Measurements from ENCODE around the gene NBDY.

Gene NBDY

GRCh38 chrX:56783450-56783831 is 54.4 kb downstream of the NBDY start:
- Histone ChIP-seq H3K36me3 (ENCODE audit: control insufficient read depth, insufficient read depth, low read length) (no peaks in the 10 kb centered on the region), H3K27ac (ENCODE audit: low read depth, low read length) (peak overlapping the region; percentile 84), H3K27me3 (ENCODE audit: control insufficient read depth, insufficient read depth, low read length) (no peaks in the 10 kb centered on the region), H3K9ac (ENCODE audit: low read length) (no peak overlapping the region), H3K4me3 (ENCODE audit: low read length) (peak overlapping the region; percentile 35), H3K4me1 (ENCODE audit: control insufficient read depth, insufficient read depth, low read length) (peaks cover 2% of the 10 kb centered on the region)

GRCh38 chrX:56783996-56784620 is 55.1 kb downstream of the NBDY start:
- Histone ChIP-seq H3K9ac (ENCODE audit: low read length) (no peak overlapping the region), H3K4me1 (ENCODE audit: control insufficient read depth, insufficient read depth, low read length) (peaks cover 2% of the 10 kb centered on the region), H3K27me3 (ENCODE audit: control insufficient read depth, insufficient read depth, low read length) (no peaks in the 10 kb centered on the region), H3K27ac (ENCODE audit: low read depth, low read length) (no peak overlapping the region), H3K36me3 (ENCODE audit: control insufficient read depth, insufficient read depth, low read length) (no peaks in the 10 kb centered on the region), H3K4me3 (ENCODE audit: low read length) (peak overlapping the region; percentile 35)

GRCh38 chrX:56784666-56785065 is 55.6 kb downstream of the NBDY start:
- H3K4me1 ChIP-seq (ENCODE audit: control insufficient read depth, insufficient read depth, low read length) = peaks cover 2% of the 10 kb centered on the region
- no peaks in the 10 kb centered on the region for H3K27me3 ChIP-seq (ENCODE audit: control insufficient read depth, insufficient read depth, low read length)
- H3K9ac ChIP-seq (ENCODE audit: low read length) = no peak overlapping the region
- no peak overlapping the region for H3K4me3 ChIP-seq (ENCODE audit: low read length)
- no peak overlapping the region for H3K27ac ChIP-seq (ENCODE audit: low read depth, low read length)
- H3K36me3 ChIP-seq (ENCODE audit: control insufficient read depth, insufficient read depth, low read length) = no peaks in the 10 kb centered on the region

GRCh38 chrX:56785442-56785841 is 56.4 kb downstream of the NBDY start:
- Histone ChIP-seq H3K9ac (ENCODE audit: low read length) (no peak overlapping the region), H3K27ac (ENCODE audit: low read depth, low read length) (no peak overlapping the region), H3K4me1 (ENCODE audit: control insufficient read depth, insufficient read depth, low read length) (peaks cover 2% of the 10 kb centered on the region), H3K4me3 (ENCODE audit: low read length) (no peak overlapping the region), H3K27me3 (ENCODE audit: control insufficient read depth, insufficient read depth, low read length) (no peaks in the 10 kb centered on the region), H3K36me3 (ENCODE audit: control insufficient read depth, insufficient read depth, low read length) (no peaks in the 10 kb centered on the region)

GRCh38 chrX:56786889-56787733 is 58.1 kb downstream of the NBDY start:
- H3K4me1 ChIP-seq (ENCODE audit: control insufficient read depth, insufficient read depth, low read length) = peaks cover 2% of the 10 kb centered on the region
- no peak overlapping the region for H3K9ac ChIP-seq (ENCODE audit: low read length)
- H3K27ac ChIP-seq (ENCODE audit: low read depth, low read length) = no peak overlapping the region
- H3K4me3 ChIP-seq (ENCODE audit: low read length) = no peak overlapping the region
- no peaks in the 10 kb centered on the region for H3K27me3 ChIP-seq (ENCODE audit: control insufficient read depth, insufficient read depth, low read length)
- H3K36me3 ChIP-seq (ENCODE audit: control insufficient read depth, insufficient read depth, low read length) = no peaks in the 10 kb centered on the region

- no peak overlapping the region for H3K27ac ChIP-seq (ENCODE audit: low read depth, low read length)
- H3K9ac ChIP-seq (ENCODE audit: low read length) = no peak overlapping the region
- no peaks in the 10 kb centered on the region for H3K27me3 ChIP-seq (ENCODE audit: control insufficient read depth, insufficient read depth, low read length)
- peaks cover under 1% of the 10 kb centered on the region for H3K4me1 ChIP-seq (ENCODE audit: control insufficient read depth, insufficient read depth, low read length)
- no peak overlapping the region for H3K4me3 ChIP-seq (ENCODE audit: low read length)
- H3K36me3 ChIP-seq (ENCODE audit: control insufficient read depth, insufficient read depth, low read length) = no peaks in the 10 kb centered on the region
Observed at GRCh38 chrX:56787734-56788152, 58.7 kb downstream of the NBDY start.

GRCh38 chrX:56788229-56788628 is 59.2 kb downstream of the NBDY start:
- Histone ChIP-seq H3K9ac (ENCODE audit: low read length) (no peak overlapping the region), H3K36me3 (ENCODE audit: control insufficient read depth, insufficient read depth, low read length) (no peaks in the 10 kb centered on the region), H3K27ac (ENCODE audit: low read depth, low read length) (peak overlapping the region; percentile 48), H3K4me3 (ENCODE audit: low read length) (peak overlapping the region; percentile 11), H3K4me1 (ENCODE audit: control insufficient read depth, insufficient read depth, low read length) (no peaks in the 10 kb centered on the region), H3K27me3 (ENCODE audit: control insufficient read depth, insufficient read depth, low read length) (no peaks in the 10 kb centered on the region)

- Histone ChIP-seq H3K27me3 (ENCODE audit: control insufficient read depth, insufficient read depth, low read length) (no peaks in the 10 kb centered on the region), H3K4me3 (ENCODE audit: low read length) (peak overlapping the region; percentile 11), H3K4me1 (ENCODE audit: control insufficient read depth, insufficient read depth, low read length) (no peaks in the 10 kb centered on the region), H3K36me3 (ENCODE audit: control insufficient read depth, insufficient read depth, low read length) (no peaks in the 10 kb centered on the region), H3K9ac (ENCODE audit: low read length) (no peak overlapping the region), H3K27ac (ENCODE audit: low read depth, low read length) (peak overlapping the region; percentile 48)
Observed at GRCh38 chrX:56788717-56789122, 59.7 kb downstream of the NBDY start.

- H3K4me1 ChIP-seq (ENCODE audit: control insufficient read depth, insufficient read depth, low read length) = no peaks in the 10 kb centered on the region
- H3K27me3 ChIP-seq (ENCODE audit: control insufficient read depth, insufficient read depth, low read length) = no peaks in the 10 kb centered on the region
- no peak overlapping the region for H3K27ac ChIP-seq (ENCODE audit: low read depth, low read length)
- H3K36me3 ChIP-seq (ENCODE audit: control insufficient read depth, insufficient read depth, low read length) = no peaks in the 10 kb centered on the region
- H3K9ac ChIP-seq (ENCODE audit: low read length) = no peak overlapping the region
- no peak overlapping the region for H3K4me3 ChIP-seq (ENCODE audit: low read length)
Observed at GRCh38 chrX:56789518-56790070, 60.6 kb downstream of the NBDY start.

- Histone ChIP-seq H3K27me3 (ENCODE audit: control insufficient read depth, insufficient read depth, low read length) (no peaks in the 10 kb centered on the region), H3K27ac (ENCODE audit: low read depth, low read length) (no peak overlapping the region), H3K9ac (ENCODE audit: low read length) (no peak overlapping the region), H3K4me3 (ENCODE audit: low read length) (no peak overlapping the region), H3K36me3 (ENCODE audit: control insufficient read depth, insufficient read depth, low read length) (no peaks in the 10 kb centered on the region), H3K4me1 (ENCODE audit: control insufficient read depth, insufficient read depth, low read length) (no peaks in the 10 kb centered on the region)
Observed at GRCh38 chrX:56790778-56791177, 61.7 kb downstream of the NBDY start.

- Histone ChIP-seq H3K27ac (ENCODE audit: low read depth, low read length) (no peak overlapping the region), H3K4me1 (ENCODE audit: control insufficient read depth, insufficient read depth, low read length) (no peaks in the 10 kb centered on the region), H3K27me3 (ENCODE audit: control insufficient read depth, insufficient read depth, low read length) (no peaks in the 10 kb centered on the region), H3K9ac (ENCODE audit: low read length) (no peak overlapping the region), H3K4me3 (ENCODE audit: low read length) (no peak overlapping the region), H3K36me3 (ENCODE audit: control insufficient read depth, insufficient read depth, low read length) (no peaks in the 10 kb centered on the region)
Observed at GRCh38 chrX:56791456-56791855, 62.4 kb downstream of the NBDY start.

- Histone ChIP-seq H3K9ac (ENCODE audit: low read length) (no peak overlapping the region), H3K27me3 (ENCODE audit: control insufficient read depth, insufficient read depth, low read length) (no peaks in the 10 kb centered on the region), H3K36me3 (ENCODE audit: control insufficient read depth, insufficient read depth, low read length) (no peaks in the 10 kb centered on the region), H3K27ac (ENCODE audit: low read depth, low read length) (no peak overlapping the region), H3K4me3 (ENCODE audit: low read length) (no peak overlapping the region), H3K4me1 (ENCODE audit: control insufficient read depth, insufficient read depth, low read length) (no peaks in the 10 kb centered on the region)
Observed at GRCh38 chrX:56792270-56793111, 63.4 kb downstream of the NBDY start.

All from rectal smooth muscle tissue (tissue), 1 donor.